Ascending aorta (tissue), 2 donors: Measurements from ENCODE around the gene POLQ. TPM values are rescaled to one million over a fixed set of nuclear protein-coding genes. Genes with fewer than 3 reads are reported as not detected.

Source experiments
- DNase-seq, 2 donors: peaks; one replicate each; pipeline ENCODE4 v3.0.0-alpha.2; 2019; ENCODE audit warnings: low spot score in 2 of 2
- H3K27ac ChIP-seq, 2 donors: fragments of 200-600 bp; sonication (generic); one replicate each; pipeline ENCODE4 v1.5.1; 2016 to 2017; ENCODE audit warnings: mild to moderate bottlenecking in 1 of 2
- H3K27me3 ChIP-seq: fragments of 200-600 bp; sonication (generic); one replicate; pipeline ENCODE4 v1.5.1; 2017
- H3K36me3 ChIP-seq, 2 donors: fragments of 200-600 bp; sonication (generic); one replicate each; pipeline ENCODE4 v1.5.1; 2016
- H3K4me1 ChIP-seq, 2 donors: fragments of 200-600 bp; sonication (generic); one replicate each; pipeline ENCODE4 v1.5.1; 2016 to 2017; ENCODE audit warnings: mild to moderate bottlenecking in 1 of 2
- H3K4me3 ChIP-seq, 2 donors: fragments of 200-600 bp; sonication (generic); one replicate each; pipeline ENCODE4 v1.5.1; 2016 to 2017; ENCODE audit warnings: mild to moderate bottlenecking in 1 of 2
- H3K9me3 ChIP-seq, 2 donors: fragments of 200-600 bp; sonication (generic); one replicate each; pipeline ENCODE4 v1.5.1; 2016
- intact Hi-C: fragments of 100-400 bp; cut with DNase I; formaldehyde crosslinking; loops from one replicate; pipeline ENCODE4 v1.15.1; 2023
- total RNA-seq: library from RNA; depleted of rRNA; stranded (reverse); fragments of >200 nt; gene quantifications from one replicate; pipeline ENCODE4 v1.1.0, GENCODE V29; 2016
- TF ChIP-seq, protein P1 (sequence below), 3 experiments: fragments of 200-600 bp in 2 of 3; fragments of 450-650 bp in 1 of 3; sonication (generic) in 2 of 3; IDR thresholded peaks; one replicate each; pipeline ENCODE4 v1.5.1; 2016 to 2019; ENCODE audit warnings: antibody characterized with exemption in 3 of 3, mild to moderate bottlenecking in 1 of 3, moderate library complexity in 1 of 3

The POLQ gene
- total RNA-seq, 1 donor from 2014 or later, result not detected

DNA sequence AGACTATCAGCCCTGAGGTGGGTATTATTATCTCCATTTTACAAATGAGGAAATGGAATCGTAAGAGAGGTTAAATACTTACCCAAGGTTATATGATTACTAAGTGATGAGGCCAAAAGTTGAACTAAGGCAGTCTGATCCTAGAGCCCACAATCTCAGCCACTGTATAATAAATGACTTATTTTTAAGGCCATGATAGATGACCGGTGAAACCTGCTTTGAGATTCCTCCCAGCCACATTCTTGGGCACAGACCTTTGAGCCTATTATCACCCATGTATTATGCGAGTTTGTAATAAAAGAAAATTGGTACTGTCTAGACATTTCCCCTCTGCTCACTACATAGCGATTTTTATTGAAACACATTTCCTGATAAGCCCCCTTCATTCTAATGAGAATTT, 37.4 kb downstream of the POLQ start:
- Histone ChIP-seq H3K36me3 (no peaks in the 10 kb centered on the region), H3K27ac (no peak overlapping the region), H3K27me3 (no peaks in the 10 kb centered on the region), H3K4me3 (no peak overlapping the region), H3K4me1 (no peaks in the 10 kb centered on the region), H3K9me3 (no peaks in the 10 kb centered on the region)
- TF ChIP-seq, protein P1, sequence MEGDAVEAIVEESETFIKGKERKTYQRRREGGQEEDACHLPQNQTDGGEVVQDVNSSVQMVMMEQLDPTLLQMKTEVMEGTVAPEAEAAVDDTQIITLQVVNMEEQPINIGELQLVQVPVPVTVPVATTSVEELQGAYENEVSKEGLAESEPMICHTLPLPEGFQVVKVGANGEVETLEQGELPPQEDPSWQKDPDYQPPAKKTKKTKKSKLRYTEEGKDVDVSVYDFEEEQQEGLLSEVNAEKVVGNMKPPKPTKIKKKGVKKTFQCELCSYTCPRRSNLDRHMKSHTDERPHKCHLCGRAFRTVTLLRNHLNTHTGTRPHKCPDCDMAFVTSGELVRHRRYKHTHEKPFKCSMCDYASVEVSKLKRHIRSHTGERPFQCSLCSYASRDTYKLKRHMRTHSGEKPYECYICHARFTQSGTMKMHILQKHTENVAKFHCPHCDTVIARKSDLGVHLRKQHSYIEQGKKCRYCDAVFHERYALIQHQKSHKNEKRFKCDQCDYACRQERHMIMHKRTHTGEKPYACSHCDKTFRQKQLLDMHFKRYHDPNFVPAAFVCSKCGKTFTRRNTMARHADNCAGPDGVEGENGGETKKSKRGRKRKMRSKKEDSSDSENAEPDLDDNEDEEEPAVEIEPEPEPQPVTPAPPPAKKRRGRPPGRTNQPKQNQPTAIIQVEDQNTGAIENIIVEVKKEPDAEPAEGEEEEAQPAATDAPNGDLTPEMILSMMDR (IDR thresholded peaks at IDR 0.05), result no peak
- no peak for DNase-seq
- intact Hi-C loops, result no loop called here

DNA sequence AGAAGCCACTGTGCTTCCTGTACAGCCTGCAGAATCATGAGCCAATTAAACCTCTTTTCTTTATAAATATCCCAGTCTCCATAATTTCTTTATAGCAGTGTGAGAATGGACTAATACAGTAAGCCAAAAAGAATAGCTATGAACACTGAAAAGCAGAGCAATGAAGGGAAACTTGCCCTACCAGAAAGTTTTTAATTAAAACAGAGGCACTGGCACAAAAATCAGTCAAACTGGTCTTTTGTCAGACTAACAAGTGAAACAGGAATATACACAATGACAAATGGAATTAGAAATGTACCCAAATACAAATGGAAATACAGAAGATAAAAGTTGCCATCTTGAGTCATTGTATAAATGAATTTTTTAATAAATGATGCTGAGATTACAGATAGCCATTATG, 40.5 kb downstream of the POLQ start:
- no peaks in the 10 kb centered on the region for H3K36me3 ChIP-seq
- no peaks in the 10 kb centered on the region for H3K9me3 ChIP-seq
- TF ChIP-seq, protein P1 (IDR thresholded peaks at IDR 0.05), result no peak
- no peak for DNase-seq
- no peak overlapping the region for H3K4me3 ChIP-seq
- H3K27me3 ChIP-seq, result no peaks in the 10 kb centered on the region
- H3K4me1 ChIP-seq, result no peaks in the 10 kb centered on the region
- intact Hi-C loops, result no loop called here
- no peak overlapping the region for H3K27ac ChIP-seq

DNA sequence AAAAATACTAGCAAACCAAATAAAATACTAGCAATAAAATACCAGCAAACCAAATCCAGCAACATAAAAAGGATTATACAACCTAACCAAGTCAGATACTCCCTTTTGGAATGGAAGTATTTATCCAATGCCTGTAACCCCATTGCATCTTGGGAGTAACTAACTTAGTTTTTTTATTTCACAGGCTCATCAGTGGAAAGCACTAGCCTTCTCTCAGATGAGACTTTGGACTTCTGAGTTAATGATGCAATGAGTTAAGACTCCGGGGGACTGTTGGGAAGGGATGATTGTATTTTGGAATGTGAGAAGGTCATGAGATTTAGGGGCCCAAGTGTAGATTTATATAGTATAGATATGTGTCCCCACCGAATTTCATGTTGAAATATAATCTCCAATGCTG, 41.2 kb downstream of the POLQ start:
- H3K27me3 ChIP-seq, result no peaks in the 10 kb centered on the region
- TF ChIP-seq, protein P1 (IDR thresholded peaks at IDR 0.05), result no peak
- intact Hi-C loops, result no loop called here
- H3K4me1 ChIP-seq, result no peaks in the 10 kb centered on the region
- no peak for DNase-seq
- no peak overlapping the region for H3K4me3 ChIP-seq
- no peak overlapping the region for H3K27ac ChIP-seq
- H3K9me3 ChIP-seq, result no peaks in the 10 kb centered on the region
- no peaks in the 10 kb centered on the region for H3K36me3 ChIP-seq

DNA sequence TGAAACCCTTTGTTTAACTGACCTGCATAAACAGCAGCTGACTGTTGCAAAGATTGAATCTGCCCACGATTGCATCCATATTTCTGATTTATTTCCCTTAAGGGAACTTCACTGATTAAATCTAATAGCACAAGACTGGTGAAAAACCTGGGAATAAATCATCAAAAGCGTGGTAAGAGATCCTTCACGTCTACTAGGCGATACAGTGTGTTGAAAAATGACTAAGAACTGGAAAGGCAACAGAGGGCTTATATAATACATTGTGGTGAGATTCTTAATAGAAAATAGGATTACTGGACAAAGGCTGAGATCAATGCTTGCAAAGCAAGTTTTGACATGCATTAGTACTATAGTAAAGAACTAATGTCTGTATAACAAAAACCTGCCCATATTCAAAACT, 49.0 kb downstream of the POLQ start:
- Histone ChIP-seq H3K36me3 (no peaks in the 10 kb centered on the region), H3K27me3 (no peaks in the 10 kb centered on the region), H3K4me3 (no peak overlapping the region), H3K4me1 (no peaks in the 10 kb centered on the region), H3K9me3 (no peaks in the 10 kb centered on the region), H3K27ac (no peak overlapping the region)
- no peak for DNase-seq
- TF ChIP-seq, protein P1 (IDR thresholded peaks at IDR 0.05), result no peak
- intact Hi-C loops, result no loop called here

DNA sequence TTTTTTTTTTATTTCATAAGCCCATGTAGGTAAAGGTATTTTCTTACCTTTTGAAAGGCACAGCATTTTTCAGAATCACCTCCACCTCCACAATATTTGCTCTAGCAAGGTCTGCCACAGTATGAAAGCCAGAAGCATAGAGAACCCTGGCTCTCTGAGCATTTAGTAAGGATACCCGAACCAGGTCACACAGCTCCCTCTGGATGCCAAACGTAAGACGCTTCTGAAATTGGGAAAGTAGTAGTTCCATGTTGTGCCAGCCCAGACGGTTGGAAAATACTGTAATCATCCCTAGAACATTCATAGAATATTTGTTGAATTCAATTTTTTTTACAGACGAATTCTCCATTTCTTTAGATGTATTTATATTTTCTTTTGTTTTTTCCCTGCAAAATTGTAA, 52.4 kb downstream of the POLQ start:
- Histone ChIP-seq H3K27ac (no peak overlapping the region), H3K9me3 (no peaks in the 10 kb centered on the region), H3K27me3 (no peaks in the 10 kb centered on the region), H3K36me3 (no peaks in the 10 kb centered on the region), H3K4me1 (no peaks in the 10 kb centered on the region), H3K4me3 (no peak overlapping the region)
- no peak for DNase-seq
- intact Hi-C loops, result no loop called here
- TF ChIP-seq, protein P1 (IDR thresholded peaks at IDR 0.05), result no peak

DNA sequence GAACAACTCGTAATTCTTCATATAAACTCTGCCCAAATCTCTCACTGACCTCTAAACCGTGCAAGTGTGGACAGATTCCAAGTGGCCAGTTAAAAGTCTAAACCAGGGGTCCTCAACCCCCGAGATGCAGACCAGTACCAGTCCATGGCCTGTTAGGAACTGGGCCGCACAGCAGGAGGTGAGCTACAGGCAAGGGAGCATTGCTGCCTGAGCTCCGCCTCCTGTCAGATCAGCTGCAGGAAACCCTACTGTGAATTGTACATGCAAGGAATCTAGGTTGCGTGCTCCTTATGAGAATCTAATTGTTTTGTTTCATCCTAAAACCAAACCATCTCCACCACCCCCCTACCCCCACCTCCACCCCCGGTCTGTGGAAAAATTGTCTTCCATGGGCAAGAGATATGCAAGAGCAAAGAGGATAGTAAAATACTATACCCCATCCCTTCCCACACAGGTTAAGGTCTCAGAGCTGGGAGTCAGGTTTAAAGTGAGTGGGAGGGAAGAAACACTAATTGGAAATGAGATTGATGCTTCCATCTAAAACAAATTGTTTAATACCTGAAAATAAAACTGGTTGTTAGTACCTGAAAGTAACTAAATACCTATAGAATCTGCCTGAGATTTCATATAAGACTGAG, 54.0 kb downstream of the POLQ start:
- no peak overlapping the region for H3K27ac ChIP-seq
- intact Hi-C loops, result no loop called here
- no peak overlapping the region for H3K4me3 ChIP-seq
- no peaks in the 10 kb centered on the region for H3K9me3 ChIP-seq
- H3K27me3 ChIP-seq, result no peaks in the 10 kb centered on the region
- no peak for DNase-seq
- H3K4me1 ChIP-seq, result no peaks in the 10 kb centered on the region
- TF ChIP-seq, protein P1 (IDR thresholded peaks at IDR 0.05), result no peak
- H3K36me3 ChIP-seq, result no peaks in the 10 kb centered on the region
